Osteocyte (in vitro differentiated cells): ENCODE data around the gene SLC13A5. TPM values are rescaled to one million over a fixed set of nuclear protein-coding genes. Genes with fewer than 3 reads are reported as not detected.
"Not testable (repeated sequence)": the region's sequence is repeated elsewhere in the genome, so short reads cannot be mapped to it uniquely, and the experiment has no call there.

Experiments used
- DNase-seq: peaks from one replicate; pipeline ENCODE4 v3.0.0; 2021; ENCODE audit warnings: mixed read lengths; ENCODE audit not compliant: unreplicated experiment; ENCODE audit errors: extremely low spot score
- H3K27ac Mint-ChIP-seq: one replicate; pipeline ENCODE4 v1.8.0; 2021; ENCODE audit warnings: mild to moderate bottlenecking, mixed read lengths; ENCODE audit not compliant: unreplicated experiment
- H3K27me3 Mint-ChIP-seq: one replicate; pipeline ENCODE4 v1.8.0; 2021; ENCODE audit warnings: mixed read lengths; ENCODE audit not compliant: unreplicated experiment
- H3K36me3 Mint-ChIP-seq: one replicate; pipeline ENCODE4 v1.8.0; 2021; ENCODE audit warnings: mixed read lengths; ENCODE audit not compliant: unreplicated experiment
- H3K4me1 Mint-ChIP-seq: one replicate; pipeline ENCODE4 v1.8.0; 2021; ENCODE audit warnings: mixed read lengths; ENCODE audit not compliant: unreplicated experiment
- H3K4me3 Mint-ChIP-seq: one replicate; pipeline ENCODE4 v1.8.0; 2021; ENCODE audit warnings: mild to moderate bottlenecking, moderate library complexity, mixed read lengths; ENCODE audit not compliant: unreplicated experiment
- H3K9me3 Mint-ChIP-seq: one replicate; pipeline ENCODE4 v1.8.0; 2021; ENCODE audit warnings: mixed read lengths; ENCODE audit not compliant: unreplicated experiment
- CTCF ChIP-seq: fragments of 200-600 bp; sonication (generic); IDR thresholded peaks from 2 replicates; pipeline ENCODE4 v1.5.0; 2021; ENCODE audit warnings: antibody characterized with exemption, mild to moderate bottlenecking, moderate library complexity
- total RNA-seq: library from RNA; stranded (reverse); gene quantifications from 2 replicates; pipeline ENCODE4 v1.2.1, GENCODE V29; 2021

Gene SLC13A5
- total RNA-seq, 1 donor from 2014 or later: not detected

DNA sequence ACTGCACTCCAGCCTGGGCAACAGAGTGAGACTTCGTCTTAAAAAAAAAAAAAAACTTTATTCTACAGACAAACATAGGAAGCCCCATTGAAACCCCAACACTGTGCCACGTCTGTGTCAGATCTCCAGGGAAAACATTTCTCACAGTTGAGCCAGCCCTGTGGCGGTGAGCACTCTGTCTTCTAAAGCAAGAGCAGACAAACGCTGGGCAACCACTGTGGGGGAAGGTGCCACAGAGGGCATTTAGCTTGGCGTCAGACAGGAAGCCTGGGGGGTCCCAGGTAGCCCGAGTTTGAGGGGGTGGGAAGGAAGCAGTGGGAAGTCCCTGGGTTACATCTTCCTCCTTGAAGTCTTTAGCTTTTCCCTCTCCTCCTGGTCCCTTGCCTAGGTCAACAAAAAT lies 45.7 kb downstream of the SLC13A5 start:
- no peaks in the 10 kb centered on the region for H3K4me1 Mint-ChIP-seq
- no peaks in the 10 kb centered on the region for H3K9me3 Mint-ChIP-seq
- H3K4me3 Mint-ChIP-seq: no peak overlapping the region
- H3K27me3 Mint-ChIP-seq: peaks cover 25% of the 10 kb centered on the region
- no peak for TF ChIP-seq CTCF
- H3K36me3 Mint-ChIP-seq: no peaks in the 10 kb centered on the region
- no peak overlapping the region for H3K27ac Mint-ChIP-seq
- no peak for DNase-seq

DNA sequence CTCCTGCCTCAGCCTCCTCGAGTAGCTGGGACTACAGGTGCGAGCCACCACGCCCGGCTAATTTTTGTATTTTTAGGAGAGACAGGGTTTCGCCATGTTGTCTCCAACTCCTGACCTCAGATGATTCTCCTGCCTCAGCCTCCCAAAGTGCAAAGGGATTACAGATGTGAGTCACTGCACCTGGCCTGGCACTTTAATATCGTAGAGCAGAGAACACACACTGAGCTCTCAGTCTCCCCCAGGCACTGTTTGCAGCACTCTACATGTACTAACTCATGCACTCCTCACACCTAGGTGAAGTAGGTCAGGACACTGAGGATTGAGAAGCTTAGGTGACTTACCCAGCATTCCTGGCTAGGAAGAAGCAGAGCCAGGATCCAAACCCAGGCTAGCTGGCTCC lies 46.6 kb downstream of the SLC13A5 start:
- Mint-ChIP-seq H3K27me3 (peaks cover 33% of the 10 kb centered on the region), H3K27ac (no peak overlapping the region), H3K4me1 (no peaks in the 10 kb centered on the region), H3K4me3 (no peak overlapping the region), H3K9me3 (no peaks in the 10 kb centered on the region), H3K36me3 (no peaks in the 10 kb centered on the region)
- DNase-seq: no peak
- no peak for TF ChIP-seq CTCF

DNA sequence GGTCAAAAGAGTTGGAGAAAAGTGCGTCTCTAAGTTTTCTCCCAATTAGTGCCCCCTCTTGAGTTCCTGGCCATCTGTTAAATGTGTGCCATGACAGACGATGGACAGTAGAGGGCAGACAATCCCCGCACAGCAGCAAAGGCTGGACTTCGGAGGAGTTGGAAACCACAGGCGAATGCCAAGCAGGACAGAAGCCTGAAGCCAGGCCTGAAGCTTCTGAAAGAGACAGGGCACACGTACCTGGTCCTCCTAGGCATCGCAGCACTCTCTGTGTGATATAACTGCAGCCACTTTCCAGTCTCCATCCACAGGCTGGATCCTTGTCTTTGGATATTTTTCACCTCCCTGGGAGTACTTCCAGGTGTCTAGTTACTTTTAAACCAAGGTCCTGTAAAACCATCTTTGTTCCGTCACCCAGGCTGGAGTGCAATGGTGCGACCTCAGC lies 47.1 kb downstream of the SLC13A5 start:
- Mint-ChIP-seq H3K27ac (no peak overlapping the region), H3K4me3 (no peak overlapping the region), H3K4me1 (no peaks in the 10 kb centered on the region), H3K36me3 (no peaks in the 10 kb centered on the region), H3K9me3 (no peaks in the 10 kb centered on the region), H3K27me3 (peaks cover 37% of the 10 kb centered on the region)
- DNase-seq: no peak
- peak; percentile 89 for TF ChIP-seq CTCF

DNA sequence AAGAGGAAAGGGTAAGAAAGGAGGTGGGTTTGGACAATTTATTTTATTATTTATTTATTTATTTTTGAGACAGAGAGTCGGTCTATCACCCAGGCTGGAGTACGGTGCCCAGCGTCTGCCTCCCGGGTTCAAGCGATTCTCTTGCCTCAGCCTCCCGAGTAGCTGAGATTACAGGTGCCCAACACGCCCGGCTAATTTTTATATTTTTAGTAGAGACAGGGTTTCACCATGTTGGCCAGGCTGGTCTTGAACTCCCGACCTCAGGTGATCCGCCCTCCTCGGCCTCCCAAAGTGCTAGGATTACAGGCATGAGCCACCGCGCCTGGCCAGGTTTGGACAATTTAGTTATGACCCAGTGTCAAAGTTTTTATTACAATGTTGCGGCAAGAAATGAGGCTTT lies 50.0 kb downstream of the SLC13A5 start:
- H3K9me3 Mint-ChIP-seq, H3K27ac Mint-ChIP-seq, H3K4me1 Mint-ChIP-seq, DNase-seq, H3K36me3 Mint-ChIP-seq, H3K4me3 Mint-ChIP-seq: not testable (repeated sequence)
- peaks cover 46% of the 10 kb centered on the region for H3K27me3 Mint-ChIP-seq

DNA sequence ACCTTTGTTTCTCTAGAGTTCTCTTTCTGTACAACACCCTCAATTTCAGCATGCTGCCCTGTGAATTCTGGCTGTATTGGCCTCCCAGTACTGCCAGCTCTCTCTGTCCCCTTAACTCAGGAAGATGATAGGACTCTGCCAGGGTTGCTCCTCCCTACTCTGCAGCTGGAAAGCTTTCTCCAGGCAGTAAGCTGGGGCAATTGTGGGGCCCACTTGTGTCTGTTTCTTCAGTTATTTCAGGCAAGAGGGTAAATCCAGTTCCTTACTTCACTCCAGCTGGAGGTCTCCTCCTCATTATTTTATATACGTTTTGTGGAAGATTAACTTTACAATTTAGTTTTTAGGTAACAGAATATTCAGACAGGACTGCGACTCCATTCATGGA lies 51.7 kb downstream of the SLC13A5 start:
- TF ChIP-seq CTCF: no peak
- Mint-ChIP-seq H3K27ac (no peak overlapping the region), H3K4me3 (no peak overlapping the region), H3K27me3 (peaks cover 49% of the 10 kb centered on the region), H3K9me3 (no peaks in the 10 kb centered on the region), H3K36me3 (peaks cover 3% of the 10 kb centered on the region), H3K4me1 (peaks cover 3% of the 10 kb centered on the region)
- no peak for DNase-seq
